GM19324 (cell line): ENCODE results near the gene PANK1.

Source experiments
- ATAC-seq: cut with Tn5 transposase; IDR thresholded peaks from one replicate; pipeline ENCODE4 v1.9.1; 2021; ENCODE audit warnings: mild to moderate bottlenecking, moderate library complexity; ENCODE audit not compliant: unreplicated experiment, low FRiP score

PANK1 gene

DNA sequence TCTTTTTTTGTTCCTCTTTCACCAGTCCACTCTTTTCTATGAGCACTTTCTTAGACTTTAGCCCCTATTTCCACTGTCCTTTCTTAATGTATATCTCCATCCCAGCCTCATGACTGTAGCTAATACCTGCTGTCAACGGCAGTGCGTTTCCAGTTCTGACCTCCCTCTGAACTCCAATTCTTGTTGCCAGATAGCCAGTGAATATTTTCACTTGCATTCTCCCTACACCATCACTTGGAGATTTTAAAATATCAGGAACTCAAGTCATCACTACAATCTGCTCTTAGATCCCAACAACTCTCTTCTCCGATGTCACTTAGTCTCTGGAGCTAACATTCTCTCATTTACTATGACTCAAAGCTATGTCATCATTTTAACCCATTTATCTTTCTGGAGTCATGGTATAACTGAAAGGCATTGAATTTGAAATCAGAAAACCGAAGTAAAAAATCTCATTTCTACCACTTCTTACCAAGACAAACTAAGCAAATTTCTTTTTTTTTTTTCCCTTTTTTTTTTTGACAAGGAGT is 104.6 kb downstream of the PANK1 start:
- ATAC-seq, result no peak

DNA sequence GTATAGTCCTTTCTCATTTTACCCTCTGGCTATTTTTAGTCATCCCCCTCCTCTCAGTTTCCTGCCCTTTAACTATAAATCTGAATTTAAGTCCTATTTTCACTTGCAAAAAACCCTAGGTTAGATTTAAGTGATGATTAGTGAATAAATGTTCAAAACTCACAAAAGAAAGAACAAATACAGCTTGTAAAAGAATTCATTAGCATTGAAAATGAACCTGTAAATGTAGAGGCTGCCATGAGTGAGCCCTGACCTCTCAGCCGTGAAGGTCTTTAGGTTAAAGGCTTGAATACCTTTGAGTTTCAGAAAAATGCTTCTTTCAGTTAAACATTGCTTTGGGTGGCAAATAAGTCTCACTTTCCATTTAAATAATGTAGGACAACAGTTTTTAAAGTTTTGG is 107.7 kb downstream of the PANK1 start:
- ATAC-seq, result no peak

DNA sequence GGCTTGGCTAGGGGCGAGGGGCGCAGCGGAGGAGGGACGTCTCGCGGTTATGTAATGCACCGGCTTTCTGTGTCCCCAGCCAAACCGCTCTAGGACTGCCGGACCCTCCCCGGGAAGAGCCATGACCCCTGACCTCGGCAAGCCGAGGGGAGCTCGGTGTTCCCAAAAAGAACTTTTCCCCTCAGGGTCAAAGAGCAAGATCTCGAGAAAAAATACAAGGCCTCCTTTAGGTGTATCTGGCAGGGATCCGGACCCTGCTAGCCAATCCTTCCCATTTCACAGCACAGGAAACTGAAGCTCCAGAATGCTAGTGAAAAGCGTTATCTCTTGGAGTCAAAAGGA is 109.1 kb downstream of the PANK1 start:
- no peak for ATAC-seq

DNA sequence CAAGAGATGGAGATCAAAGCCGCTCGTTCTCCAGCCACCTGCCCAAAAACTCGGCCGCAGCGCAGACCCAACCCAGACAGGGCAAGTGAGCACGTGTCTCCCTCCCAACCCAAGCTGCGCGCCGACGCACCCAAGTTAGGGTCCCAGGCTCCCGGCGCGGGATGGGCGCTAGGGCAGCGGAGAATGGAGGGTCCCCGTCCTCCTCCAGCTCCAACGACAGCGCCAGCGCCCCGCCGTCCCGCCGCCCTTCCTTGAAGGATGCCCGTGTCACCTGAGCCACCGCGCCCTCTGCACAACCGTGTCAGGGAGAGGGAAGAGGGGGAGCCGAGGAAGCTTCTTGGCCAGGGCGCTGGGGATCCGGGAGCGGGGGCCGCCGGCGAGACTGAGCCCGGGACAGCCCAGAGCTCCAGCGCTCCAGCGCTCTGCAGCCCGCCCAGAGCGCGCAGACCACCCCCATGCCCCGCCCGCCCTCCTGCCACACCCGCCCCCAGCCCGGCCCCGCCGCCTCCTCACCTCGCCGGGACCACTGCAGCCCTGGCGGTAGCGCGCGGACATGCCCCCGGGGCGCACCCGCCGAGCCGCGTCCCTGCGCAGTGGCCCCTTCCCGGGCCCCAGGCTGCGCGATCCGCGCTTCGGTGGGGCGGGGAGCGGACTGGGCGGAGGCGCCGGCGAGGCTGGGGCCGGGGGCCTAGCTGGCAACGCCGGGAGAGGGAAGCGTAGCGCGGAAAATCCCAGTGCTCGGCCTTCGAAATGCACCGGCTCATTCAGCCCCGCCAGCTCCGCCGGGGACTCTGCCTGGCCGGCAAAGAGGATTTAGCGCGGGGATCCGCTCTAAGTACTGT is 109.7 kb downstream of the PANK1 start, which contains the start of gene SLC16A12:
SLC16A12 (minus strand) TSS at position 424 of the 842 bp plus-strand sequence. CDS start 73,016 bp downstream, outside the sequence.
- ATAC-seq, result no peak

DNA sequence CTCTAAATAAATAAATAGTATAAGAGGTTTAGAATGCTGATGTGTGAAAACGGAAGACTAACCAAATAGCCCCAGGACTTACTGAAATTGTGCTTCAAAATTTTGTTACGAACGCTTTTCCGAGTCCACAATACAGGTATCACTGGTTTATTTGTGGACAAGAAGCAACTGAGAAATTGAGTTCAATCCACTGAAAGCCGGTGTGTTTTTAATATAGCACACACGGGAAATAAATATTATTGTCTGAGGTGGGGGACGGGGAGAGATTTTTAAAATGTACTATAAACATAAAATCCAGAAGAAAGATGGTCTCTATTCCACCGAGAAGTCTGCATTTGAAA is 110.2 kb downstream of the PANK1 start:
- no peak for ATAC-seq
